GM21447 (cell line): ENCODE results near the gene OR4A47.
"Not testable (repeated sequence)": the region's sequence is repeated elsewhere in the genome, so short reads cannot be mapped to it uniquely, and the experiment has no call there.

Source experiments
- ATAC-seq: cut with Tn5 transposase; IDR thresholded peaks from one replicate; pipeline ENCODE4 v1.9.1; 2021; ENCODE audit not compliant: unreplicated experiment

The OR4A47 gene

DNA sequence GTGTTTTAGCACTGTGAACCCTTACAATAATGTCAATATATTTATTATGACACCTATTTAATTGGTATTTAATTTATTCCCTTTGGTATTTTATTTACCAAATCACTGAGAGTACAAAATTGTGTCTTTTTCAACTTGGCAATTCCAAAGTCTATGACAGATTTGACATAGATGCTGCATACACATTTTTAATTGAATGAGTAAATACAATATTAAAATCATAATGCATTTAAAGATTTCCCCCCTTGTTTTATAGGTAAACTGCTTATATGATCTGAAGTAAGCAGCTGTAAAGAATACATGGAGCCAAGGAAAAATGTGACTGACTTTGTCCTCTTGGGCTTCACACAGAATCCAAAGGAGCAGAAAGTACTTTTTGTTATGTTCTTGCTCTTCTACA lies at the start of gene OR4A47:
OR4A47 (plus strand) TSS at position 301 of the 400 bp plus-strand sequence; CDS start at position 301, 0 bp downstream.
- ATAC-seq, result not testable (repeated sequence)

DNA sequence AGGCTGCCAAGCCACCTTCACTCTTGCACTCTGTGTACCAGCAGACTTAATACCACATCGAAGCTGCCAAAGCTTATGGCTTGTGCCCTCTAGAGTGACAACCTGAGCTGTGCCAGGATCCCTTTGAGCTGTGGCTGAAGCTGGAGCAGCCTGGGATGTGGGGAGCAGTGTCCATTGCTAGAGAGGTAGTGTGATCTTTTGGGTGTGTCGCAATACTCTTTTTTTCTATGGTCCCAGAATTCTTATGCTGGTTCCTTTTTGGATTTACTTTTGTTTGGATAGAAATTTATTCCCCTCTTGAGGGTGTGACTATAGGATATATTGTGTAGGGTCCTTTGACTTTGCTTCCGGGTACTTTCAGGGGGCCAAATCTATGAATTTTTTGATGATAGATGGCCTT lies 32.7 kb upstream of the OR4A47 start:
- not testable (repeated sequence) for ATAC-seq

DNA sequence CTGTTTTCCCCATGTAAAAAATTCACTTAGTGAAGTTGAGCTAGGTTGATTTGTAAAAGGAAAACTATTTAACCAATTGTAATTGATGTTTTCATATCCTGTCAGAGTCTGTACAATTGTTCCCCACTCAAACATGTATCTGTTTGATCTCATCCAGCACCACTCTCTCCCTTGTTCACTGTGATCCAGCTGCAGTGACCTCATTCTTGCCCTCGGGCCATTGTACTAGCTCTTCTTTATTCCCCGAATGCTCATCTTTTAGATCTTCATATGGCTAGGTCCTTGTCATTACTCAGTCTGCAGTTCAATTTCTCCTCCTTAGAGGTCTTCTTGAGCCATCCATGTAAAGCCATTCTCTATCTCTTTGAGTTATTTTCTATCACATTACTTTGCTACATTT lies 14.6 kb upstream of the OR4A47 start:
- ATAC-seq, result not testable (repeated sequence)

GRCh38 chr11:48474703-48475102 lies 13.9 kb upstream of the OR4A47 start:
- ATAC-seq, result not testable (repeated sequence)

DNA sequence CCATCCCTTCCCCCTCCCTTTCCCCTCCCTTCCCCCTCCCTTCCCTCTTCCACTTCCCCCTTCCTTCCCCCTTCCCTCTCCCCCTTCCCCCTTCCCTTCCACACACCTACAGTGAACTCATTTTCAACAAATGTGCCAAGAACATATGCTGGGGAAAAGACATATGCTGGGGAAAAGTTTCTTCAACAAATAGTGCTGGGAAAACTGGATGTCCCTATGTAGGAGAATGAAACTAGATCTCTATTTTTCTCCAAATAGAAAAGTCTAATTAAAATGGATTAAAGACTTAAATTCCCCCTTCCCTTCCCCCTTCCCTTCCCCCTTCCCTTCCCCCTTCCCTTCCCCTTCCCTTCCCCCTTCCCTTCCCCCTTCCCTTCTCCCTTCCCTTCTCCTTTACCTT lies 17.6 kb downstream of the OR4A47 start:
- ATAC-seq, result not testable (repeated sequence)

GRCh38 chr11:48538991-48539390 lies 50.4 kb downstream of the OR4A47 start:
- ATAC-seq, result no peak
